Vagina (tissue), 2 donors: ENCODE data around the gene COL5A3. TPM values are rescaled to one million over a fixed set of nuclear protein-coding genes. Genes with fewer than 3 reads are reported as not detected.

Source experiments
- DNase-seq, 2 donors: peaks; one replicate each; pipeline ENCODE4 v3.0.0-alpha.2; 2017; ENCODE audit errors: extremely low spot score in 2 of 2
- H3K27ac ChIP-seq: fragments of 200-600 bp; sonication (generic); one replicate; pipeline ENCODE4 v1.5.1; 2019
- H3K27me3 ChIP-seq: fragments of 200-600 bp; sonication (generic); one replicate; pipeline ENCODE4 v1.5.1; 2019
- H3K36me3 ChIP-seq, 2 donors: fragments of 200-600 bp; sonication (generic); one replicate each; pipeline ENCODE4 v1.5.1; 2017 to 2019
- H3K4me1 ChIP-seq: fragments of 200-600 bp; sonication (generic); one replicate; pipeline ENCODE4 v1.5.1; 2019
- H3K4me3 ChIP-seq, 2 donors: fragments of 200-600 bp; sonication (generic); 1 replicate in 1 of 2; 2 replicates in 1 of 2; pipeline ENCODE4 v1.5.1; 2016 to 2019
- H3K9me3 ChIP-seq: fragments of 200-600 bp; sonication (generic); one replicate; pipeline ENCODE4 v1.5.1; 2019
- CTCF ChIP-seq, 3 experiments: fragments of 450-650 bp in 2 of 3; fragments of 200-600 bp in 1 of 3; sonication (generic) in 1 of 3; IDR thresholded peaks; one replicate each; pipeline ENCODE4 v1.5.1; 2017 to 2019; ENCODE audit warnings: antibody characterized with exemption in 3 of 3, mild to moderate bottlenecking in 2 of 3, moderate library complexity in 2 of 3
- POLR2A ChIP-seq, 2 donors: fragments of 450-650 bp; IDR thresholded peaks; one replicate each; pipeline ENCODE4 v1.6.1; 2017; ENCODE audit warnings: antibody characterized with exemption in 2 of 2, mild to moderate bottlenecking in 2 of 2, moderate library complexity in 2 of 2
- POLR2AphosphoS5 ChIP-seq, 2 donors: sonication (generic); formaldehyde crosslinking; IDR thresholded peaks; one replicate each; pipeline ENCODE4 v1.9.0; 2017; ENCODE audit warnings: antibody characterized with exemption in 2 of 2, mild to moderate bottlenecking in 2 of 2, low read depth in 1 of 2; ENCODE audit not compliant: insufficient read depth in 1 of 2
- intact Hi-C: fragments of 100-400 bp; cut with DNase I; formaldehyde crosslinking; loops from one replicate; pipeline ENCODE4 v1.15.1; 2023
- total RNA-seq: library from RNA; depleted of rRNA; stranded (reverse); fragments of >200 nt; gene quantifications from one replicate; pipeline ENCODE4 v1.2.3, GENCODE V29; 2016

COL5A3 gene
- total RNA-seq, 1 donor from 2014 or later: 13.3 TPM

DNA sequence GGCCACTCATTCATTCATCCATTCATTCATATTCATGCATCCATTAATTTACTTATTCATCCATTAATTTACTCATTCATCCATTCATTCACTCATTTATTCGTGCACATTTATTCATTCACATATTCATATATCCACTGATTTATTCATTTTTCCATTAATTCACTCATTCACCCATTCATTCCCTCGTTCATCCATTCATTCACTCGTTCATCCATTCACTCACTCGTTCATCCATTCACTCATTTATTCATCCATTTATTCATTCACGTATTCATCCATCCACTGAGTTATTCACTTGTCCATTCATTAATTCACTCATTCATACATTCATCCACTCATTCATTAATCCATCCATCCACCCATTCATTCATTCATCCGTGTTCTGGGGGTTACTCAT lies 38.2 kb downstream of the COL5A3 start:
- peaks cover 0 to 22% of the 10 kb centered on the region in 2 donors for H3K36me3 ChIP-seq
- H3K4me1 ChIP-seq: no peaks in the 10 kb centered on the region
- TF ChIP-seq CTCF (IDR thresholded peaks at IDR 0.05): no peak
- TF ChIP-seq POLR2AphosphoS5 (IDR thresholded peaks at IDR 0.05; ENCODE audit: insufficient read depth in 1 of 2, low read depth in 1 of 2): no peak
- no peak for TF ChIP-seq POLR2A (IDR thresholded peaks at IDR 0.05)
- no peak overlapping the region for H3K27ac ChIP-seq
- H3K4me3 ChIP-seq: no peak overlapping the region
- DNase-seq: no peak
- no peaks in the 10 kb centered on the region for H3K9me3 ChIP-seq
- H3K27me3 ChIP-seq: no peaks in the 10 kb centered on the region
- intact Hi-C loops: no loop called here

DNA sequence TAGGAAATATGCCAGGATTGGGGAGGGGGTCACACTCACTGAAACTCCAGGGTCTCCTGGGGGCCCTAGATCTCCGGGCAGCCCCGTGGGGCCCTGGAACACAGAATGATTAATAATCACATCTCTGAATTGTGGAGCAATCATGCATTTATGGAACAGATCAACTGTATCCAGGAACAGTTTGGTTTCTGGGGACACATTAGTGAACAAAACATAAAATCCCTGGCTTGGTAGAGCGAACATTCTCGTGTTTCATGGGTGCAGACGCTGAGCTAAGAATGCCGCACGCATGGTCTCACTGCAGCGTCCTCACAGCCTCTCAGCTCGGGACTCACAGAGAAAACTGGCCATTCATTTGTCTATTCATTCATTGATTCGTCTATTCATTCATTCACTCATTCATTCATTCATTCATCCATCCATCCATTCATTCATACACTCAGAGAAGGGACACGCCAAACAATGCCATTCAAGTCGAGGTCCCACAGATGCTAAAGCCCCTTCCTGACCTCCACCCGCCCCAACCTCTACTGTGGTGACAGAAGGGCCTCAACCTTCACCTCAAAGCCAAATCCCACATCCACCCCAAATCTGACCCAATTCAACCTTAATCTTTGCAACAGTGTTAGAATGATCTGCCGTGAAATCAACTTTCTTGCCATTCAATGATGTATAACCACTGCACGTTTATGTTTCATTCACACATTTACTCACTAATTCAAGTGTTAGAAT lies 39.0 kb downstream of the COL5A3 start:
- DNase-seq: no peak
- intact Hi-C loops: no loop called here
- peaks cover 0 to 22% of the 10 kb centered on the region in 2 donors for H3K36me3 ChIP-seq
- TF ChIP-seq CTCF (IDR thresholded peaks at IDR 0.05) (no peak), POLR2AphosphoS5 (IDR thresholded peaks at IDR 0.05; ENCODE audit: insufficient read depth in 1 of 2, low read depth in 1 of 2) (no peak), POLR2A (IDR thresholded peaks at IDR 0.05) (no peak)
- H3K27me3 ChIP-seq: no peaks in the 10 kb centered on the region
- H3K9me3 ChIP-seq: no peaks in the 10 kb centered on the region
- H3K4me3 ChIP-seq: no peak overlapping the region
- no peak overlapping the region for H3K27ac ChIP-seq
- H3K4me1 ChIP-seq: no peaks in the 10 kb centered on the region

GRCh38 chr19:9970481-9970880 lies 39.8 kb downstream of the COL5A3 start:
- no peak for DNase-seq
- Histone ChIP-seq H3K36me3 (peaks cover 0 to 22% of the 10 kb centered on the region in 2 donors), H3K4me1 (no peaks in the 10 kb centered on the region), H3K27ac (no peak overlapping the region), H3K9me3 (no peaks in the 10 kb centered on the region), H3K4me3 (no peak overlapping the region), H3K27me3 (no peaks in the 10 kb centered on the region)
- TF ChIP-seq POLR2A (IDR thresholded peaks at IDR 0.05): no peak
- no peak for TF ChIP-seq POLR2AphosphoS5 (IDR thresholded peaks at IDR 0.05; ENCODE audit: insufficient read depth in 1 of 2, low read depth in 1 of 2)
- TF ChIP-seq CTCF (IDR thresholded peaks at IDR 0.05): no peak
- intact Hi-C loops: no loop called here

- no peaks in the 10 kb centered on the region for H3K9me3 ChIP-seq
- H3K27ac ChIP-seq: no peak overlapping the region
- no peak overlapping the region for H3K4me3 ChIP-seq
- intact Hi-C loops: no loop called here
- H3K4me1 ChIP-seq: no peaks in the 10 kb centered on the region
- TF ChIP-seq POLR2A (IDR thresholded peaks at IDR 0.05) (no peak), POLR2AphosphoS5 (IDR thresholded peaks at IDR 0.05; ENCODE audit: insufficient read depth in 1 of 2, low read depth in 1 of 2) (no peak), CTCF (IDR thresholded peaks at IDR 0.05) (no peak)
- DNase-seq: no peak
- no peaks in the 10 kb centered on the region for H3K27me3 ChIP-seq
- H3K36me3 ChIP-seq: peaks cover 0 to 22% of the 10 kb centered on the region in 2 donors
Measured at GRCh38 chr19:9969688-9969975, 40.7 kb downstream of the COL5A3 start.

GRCh38 chr19:9968820-9969687 lies 41.2 kb downstream of the COL5A3 start:
- intact Hi-C loops: no loop called here
- no peak for TF ChIP-seq POLR2A (IDR thresholded peaks at IDR 0.05)
- TF ChIP-seq POLR2AphosphoS5 (IDR thresholded peaks at IDR 0.05; ENCODE audit: insufficient read depth in 1 of 2, low read depth in 1 of 2): no peak
- no peak for TF ChIP-seq CTCF (IDR thresholded peaks at IDR 0.05)
- DNase-seq: no peak
- Histone ChIP-seq H3K4me3 (no peak overlapping the region), H3K27me3 (no peaks in the 10 kb centered on the region), H3K36me3 (peaks cover 0 to 25% of the 10 kb centered on the region in 2 donors), H3K27ac (no peak overlapping the region), H3K4me1 (no peaks in the 10 kb centered on the region), H3K9me3 (no peaks in the 10 kb centered on the region)
